NCI-H2107 treated with DMSO at 0.1 percent for 48 hours (cell line): ENCODE results near the gene SHLD1.
"Not testable (repeated sequence)": the region's sequence is repeated elsewhere in the genome, so short reads cannot be mapped to it uniquely, and the experiment has no call there.

Experiments used
- DNase-seq: peaks from one replicate; lab custom pipeline; 2025; ENCODE audit not compliant: unreplicated experiment; lab: John Stamatoyannopoulos, UW

The SHLD1 gene, protein sequence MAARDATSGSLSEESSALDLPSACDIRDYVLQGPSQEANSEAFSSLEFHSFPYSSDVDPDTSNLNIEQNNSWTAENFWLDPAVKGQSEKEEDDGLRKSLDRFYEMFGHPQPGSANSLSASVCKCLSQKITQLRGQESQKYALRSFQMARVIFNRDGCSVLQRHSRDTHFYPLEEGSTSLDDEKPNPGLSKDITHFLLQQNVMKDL

DNA sequence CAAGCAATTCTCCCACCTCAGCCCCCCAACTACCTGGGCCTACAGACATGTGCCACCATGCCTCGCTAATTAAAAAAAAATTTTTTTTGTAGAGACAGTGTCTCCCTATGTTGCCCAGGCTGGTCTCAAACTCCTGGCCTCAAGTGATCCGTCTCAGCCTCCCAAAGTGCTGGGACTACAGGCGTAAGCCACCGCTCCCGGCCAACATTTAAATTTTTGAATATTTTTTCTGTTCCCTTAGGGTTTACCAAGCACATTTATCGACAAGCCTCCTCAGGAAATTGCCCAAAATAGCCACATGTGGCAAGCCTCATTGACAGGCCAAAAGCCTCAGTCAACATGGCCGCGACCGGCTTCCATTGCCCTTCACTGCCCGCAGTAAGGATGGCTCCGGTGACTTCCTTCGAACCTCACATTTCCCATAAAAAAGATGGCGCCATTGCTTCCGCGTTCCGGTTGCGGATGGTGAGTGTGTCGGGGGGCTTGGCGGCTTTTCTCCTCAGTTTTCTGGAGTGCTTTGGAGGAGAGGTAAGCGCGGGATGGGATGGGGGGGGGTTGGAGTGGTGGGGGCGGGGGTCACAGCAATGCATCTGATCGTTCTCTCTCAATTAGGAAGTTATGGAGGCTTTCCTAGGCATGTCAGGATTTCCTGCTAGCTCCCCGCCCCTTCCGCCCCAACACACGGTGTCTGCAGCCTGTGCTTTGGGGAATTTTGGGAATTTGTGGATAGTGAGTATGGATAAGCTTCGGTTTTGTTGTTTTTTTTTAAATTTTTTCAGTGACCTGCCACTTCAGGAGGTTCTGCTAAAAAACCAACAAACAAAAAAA, at the start of gene SHLD1:
TSS of gene SHLD1 (plus strand) at position 450 of the 828 bp plus-strand sequence. CDS start 22,465 bp downstream, outside the sequence.
- DNase-seq: peak; percentile 55

DNA sequence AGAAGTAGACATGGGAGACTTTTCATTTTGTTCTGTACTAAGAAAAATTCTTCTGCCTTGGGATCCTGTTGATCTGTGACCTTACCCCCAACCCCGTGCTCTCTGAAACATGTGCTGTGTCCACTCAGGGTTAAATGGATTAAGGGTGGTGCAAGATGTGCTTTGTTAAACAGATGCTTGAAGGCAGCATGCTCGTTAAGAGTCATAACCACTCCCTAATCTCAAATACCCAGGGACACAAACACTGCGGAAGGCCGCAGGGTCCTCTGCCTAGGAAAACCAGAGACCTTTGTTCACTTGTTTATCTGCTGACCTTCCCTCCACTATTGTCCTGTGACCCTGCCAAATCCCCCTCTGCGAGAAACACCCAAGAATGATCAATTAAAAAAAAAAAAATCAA, 47.9 kb upstream of the SHLD1 start:
- not testable (repeated sequence) for DNase-seq

DNA sequence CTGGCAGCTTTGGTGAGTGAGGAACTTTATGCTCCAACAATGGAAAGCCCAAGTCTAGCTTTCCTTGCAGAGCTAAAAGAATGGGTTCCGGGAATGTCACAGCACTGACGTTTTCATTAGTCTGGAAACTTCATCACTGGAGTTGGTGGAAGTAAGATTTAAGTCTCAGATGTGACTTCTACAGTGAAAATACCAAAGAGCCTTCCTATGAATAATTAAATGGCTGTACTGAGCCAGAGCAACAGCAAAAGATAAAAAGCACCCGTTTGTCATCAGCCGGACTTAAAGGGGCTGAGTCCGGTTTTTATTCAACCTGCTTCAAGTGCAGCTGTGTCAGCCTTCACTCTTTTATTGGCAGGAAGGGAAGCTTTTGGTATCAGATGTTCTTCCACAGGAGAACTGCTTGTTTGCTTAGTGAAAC, 46.5 kb upstream of the SHLD1 start:
- DNase-seq: no peak

DNA sequence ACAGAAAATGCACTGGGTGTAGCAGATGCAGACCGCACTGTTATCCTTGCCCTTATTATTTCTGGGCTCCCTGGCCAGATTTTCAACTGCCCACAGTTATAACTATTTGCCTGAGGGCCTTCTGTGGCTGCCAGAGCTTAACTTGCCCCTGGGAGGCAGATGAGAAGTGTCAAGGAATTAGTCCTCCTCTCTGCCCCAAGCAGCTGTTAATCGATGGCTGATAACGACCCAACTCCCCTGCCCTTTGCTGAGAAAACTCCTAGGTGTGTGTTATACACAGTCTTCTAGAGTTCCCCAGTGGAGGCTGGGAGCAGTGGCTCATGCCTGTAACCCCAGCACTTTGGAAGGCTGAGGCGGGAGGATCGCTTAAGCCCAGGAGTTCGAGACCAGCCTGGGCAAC, 44.4 kb upstream of the SHLD1 start:
- DNase-seq: no peak

DNA sequence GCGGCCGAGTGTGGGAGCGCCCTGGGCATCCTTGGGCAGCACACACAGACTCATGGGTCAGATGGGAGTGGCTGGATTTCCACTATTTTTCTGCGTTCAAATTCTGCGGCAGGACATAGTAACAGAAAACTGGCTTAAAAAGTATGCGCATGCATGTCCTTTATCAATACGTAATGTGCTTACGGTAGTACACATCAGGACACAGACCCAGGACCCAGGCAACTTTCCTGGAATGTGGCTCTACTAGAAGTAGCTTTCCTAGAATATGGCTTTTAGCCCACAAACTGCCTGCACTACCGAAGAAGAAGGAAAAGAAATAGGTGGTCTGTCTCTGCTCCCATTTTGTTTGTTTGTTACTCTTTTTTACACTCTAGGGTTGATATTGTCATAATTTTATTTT, 43.4 kb upstream of the SHLD1 start:
- DNase-seq: no peak

DNA sequence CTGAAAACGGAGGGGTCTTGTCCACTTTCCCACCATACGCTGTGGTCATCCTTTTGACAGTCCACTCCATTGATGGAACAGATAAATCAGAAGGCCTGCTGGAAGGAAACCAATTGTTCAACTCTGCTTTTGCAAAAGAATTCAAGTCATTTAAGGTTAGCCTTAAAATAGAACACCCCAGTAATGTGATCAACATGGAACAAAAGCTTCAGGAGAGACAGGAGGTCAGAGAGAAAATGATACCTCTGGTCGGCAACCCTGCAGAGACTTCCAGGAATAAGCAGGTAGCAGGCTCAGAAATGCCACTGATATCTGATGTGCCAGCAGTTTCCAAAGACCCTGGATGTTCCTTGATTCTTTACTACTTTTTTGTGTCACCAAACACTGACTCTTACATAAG, 39.6 kb upstream of the SHLD1 start:
- DNase-seq: no peak

DNA sequence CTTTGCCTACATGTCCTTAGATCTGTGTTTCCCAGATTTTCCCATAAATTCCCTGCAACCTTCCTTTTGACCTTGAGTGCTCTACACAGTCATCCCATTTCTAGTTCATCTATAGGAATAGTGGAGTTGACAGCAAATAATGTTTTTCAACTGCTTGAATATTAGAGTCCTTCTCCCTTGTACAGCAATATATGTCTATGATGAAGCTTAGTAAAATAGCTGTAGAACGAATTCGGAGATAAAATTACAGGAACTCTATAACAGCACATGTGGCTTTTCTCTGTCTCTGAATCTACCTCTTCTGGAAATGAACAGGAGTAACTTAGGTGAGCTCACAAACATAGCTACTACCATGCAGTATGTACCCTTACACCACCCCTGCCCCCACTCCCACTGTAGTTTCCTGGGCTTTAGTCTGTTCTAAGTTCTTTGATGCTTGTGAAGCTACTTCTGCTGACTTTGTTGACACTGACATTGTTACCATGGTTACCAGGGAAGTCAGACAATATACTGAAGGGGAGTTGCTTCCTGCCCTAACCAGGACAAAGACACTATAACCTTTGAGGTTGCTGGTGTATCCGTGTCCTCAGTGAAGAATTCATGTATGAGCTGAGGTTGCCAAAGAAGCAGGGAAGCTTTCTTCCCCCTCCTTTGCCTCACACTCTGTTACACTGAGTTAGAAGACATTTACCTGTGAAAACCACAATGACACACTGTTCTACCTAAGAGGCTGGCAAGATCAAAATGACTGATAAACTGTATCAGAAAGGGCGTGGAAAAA, 35.8 kb upstream of the SHLD1 start:
- no peak for DNase-seq

DNA sequence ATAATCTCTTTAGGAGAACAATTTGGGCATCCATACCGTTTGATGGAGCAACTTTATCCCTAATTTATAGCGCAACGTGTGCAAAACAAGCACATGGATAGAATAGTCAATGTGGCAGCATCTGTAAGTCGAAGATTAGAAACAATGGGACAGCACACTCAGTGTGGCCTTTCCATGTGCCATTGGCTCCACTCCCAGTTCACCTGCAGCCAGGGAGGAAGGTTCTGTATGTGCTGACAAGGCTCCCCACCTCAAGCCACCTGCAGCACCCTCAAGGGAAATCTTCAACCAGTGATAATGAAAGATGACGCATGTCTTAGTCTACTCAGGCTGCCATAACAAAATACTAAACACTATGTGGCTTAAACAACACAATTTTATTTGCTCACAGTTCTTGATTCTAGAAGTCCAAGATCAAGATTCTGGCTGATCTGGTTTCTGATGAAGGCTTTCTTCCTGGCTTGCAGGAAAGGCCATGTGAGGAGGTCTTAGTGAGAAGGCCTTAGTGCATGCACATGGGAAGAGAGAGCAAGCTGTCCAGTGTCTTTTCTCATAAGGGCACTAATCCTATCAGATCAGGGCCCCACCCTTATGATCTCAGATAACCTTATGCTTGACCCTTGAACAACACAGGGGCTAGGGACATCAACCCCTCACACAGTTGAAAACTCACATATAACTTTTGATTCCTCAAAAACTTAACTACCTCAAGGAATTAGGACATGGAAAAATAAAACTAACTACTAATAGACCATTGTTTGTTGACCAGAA, 34.9 kb upstream of the SHLD1 start:
- DNase-seq: no peak

DNA sequence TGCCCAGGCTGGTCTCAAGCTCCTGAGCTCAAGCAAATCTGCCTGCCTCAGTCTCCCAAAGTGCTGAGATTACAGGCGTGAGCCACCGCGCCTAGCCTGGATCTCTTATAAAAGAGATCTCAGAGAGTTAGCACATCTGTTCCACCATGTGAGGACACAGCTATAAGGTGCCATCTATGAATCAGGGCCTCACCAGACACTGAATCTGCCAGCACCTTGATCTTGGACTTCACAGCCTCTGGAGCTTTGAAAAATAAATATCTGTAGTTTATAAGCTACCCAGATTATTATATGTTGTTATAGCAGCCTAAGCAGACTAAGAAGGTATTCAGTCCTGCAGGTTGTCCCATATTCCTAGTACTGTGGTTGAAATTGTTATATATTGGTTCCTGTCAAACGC, 33.2 kb upstream of the SHLD1 start:
- DNase-seq: no peak

DNA sequence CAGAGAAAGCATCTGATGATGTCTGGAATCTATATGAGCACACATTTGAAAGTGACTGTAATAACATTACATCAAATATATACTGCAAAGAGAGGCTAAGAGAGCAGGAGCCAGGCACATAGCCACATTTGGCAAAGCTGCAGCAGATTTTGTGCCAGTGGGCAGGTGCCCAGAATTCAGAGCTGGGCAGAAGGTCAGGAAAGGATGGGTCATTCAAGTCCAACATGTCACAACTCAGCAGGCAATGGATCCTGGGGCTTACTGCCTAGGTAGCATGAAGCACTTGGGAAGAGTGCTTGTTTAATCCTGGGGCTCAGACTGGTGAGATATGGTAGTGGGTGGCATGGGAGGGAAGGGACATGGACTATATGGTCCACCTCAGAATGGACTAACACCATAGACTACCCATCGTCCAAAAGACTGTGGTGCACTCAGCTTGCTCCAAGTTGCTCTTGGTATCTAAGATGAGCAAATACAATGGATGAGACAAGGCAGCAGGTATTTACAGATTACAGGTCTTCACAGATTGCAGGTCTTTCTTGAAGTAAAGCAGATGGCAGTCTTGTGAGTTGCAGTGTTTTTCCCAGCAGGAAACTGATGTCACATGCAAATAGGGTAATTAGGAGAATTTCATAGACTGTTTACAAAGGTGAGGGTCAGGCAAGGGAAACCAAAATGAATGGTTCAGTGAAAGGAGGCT, 31.2 kb upstream of the SHLD1 start:
- no peak for DNase-seq

DNA sequence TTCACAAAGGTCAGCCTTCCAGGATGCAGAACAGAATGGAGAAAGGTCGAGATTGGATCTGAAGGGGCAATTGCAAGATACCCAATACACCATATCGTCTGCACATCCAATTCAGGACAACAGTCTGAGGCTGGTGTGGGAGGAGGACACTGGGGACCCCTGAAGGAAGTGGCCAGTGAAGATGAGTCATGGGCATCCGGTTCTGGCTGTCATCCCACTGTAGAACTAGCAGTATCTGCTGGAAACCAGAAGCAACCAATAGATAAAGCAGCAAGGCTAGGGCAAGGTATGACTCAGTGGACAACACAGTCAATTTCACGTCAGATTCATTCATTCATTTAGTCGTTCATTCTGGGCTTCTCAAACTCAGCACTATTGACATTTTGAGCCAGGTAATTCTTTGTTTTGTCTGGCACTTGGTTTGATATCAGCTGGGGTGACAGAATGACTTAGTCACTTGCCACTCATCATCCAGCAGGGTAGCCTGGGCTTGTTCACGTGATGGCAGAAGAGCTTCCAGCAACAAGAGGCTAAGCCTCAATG, 30.3 kb upstream of the SHLD1 start:
- DNase-seq: no peak

DNA sequence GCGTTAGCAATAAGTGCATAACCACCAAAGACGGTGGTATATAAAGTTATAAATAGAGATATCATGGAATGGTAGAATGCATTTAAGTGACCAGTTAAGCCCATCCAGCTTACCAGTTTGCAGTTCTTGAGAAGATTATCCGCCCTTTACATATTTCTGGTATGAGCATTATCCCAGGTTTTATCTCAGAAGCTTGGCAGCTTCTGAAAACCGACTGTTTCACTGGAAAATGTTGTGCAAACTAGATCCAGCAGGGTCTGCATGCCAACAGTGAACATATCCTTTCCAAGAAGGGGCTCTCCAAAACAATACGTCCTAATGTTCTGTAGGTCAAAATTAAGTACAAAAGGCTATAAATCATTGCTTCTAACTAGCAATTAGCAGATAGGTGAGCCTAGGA, 29.5 kb upstream of the SHLD1 start:
- DNase-seq: no peak

DNA sequence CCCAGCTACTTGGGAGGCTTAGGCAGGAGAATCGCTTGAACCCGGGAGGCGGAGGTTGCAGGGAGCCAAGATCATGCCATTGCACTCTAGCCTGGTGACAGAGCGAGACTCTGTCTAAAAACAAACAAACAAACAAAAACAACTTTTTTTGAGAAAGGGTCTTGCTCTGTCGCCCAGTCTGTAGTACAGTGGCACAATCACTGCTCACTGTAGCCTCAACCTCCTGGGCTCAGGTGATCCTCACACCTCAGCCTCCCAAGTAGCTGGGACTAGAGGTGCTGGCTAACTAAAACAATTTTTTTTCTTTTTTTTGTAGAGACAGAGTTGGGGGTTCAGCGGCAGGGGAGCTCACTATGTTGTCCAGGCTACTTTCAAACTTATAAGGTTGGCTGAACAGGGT, 28.8 kb upstream of the SHLD1 start:
- not testable (repeated sequence) for DNase-seq

DNA sequence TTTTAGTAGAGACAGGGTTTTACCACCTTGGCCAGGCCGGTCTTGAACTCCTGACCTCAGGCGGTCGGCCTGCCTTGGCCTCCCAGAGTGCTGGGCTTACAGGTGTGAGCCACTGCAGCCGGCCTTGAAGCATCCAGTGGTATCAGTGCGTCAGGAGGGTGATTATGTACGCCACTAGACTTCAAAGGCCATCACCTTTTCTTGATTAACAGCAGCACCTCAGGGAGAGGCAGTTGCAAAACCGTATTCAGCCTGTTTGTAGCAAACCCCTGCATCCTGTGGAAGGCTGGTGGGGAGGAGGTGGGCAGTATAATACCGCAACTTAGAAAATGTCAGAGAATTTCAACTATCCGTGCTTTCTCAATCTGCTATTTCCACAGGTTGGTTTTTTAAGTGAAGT, 27.3 kb upstream of the SHLD1 start:
- DNase-seq: no peak

DNA sequence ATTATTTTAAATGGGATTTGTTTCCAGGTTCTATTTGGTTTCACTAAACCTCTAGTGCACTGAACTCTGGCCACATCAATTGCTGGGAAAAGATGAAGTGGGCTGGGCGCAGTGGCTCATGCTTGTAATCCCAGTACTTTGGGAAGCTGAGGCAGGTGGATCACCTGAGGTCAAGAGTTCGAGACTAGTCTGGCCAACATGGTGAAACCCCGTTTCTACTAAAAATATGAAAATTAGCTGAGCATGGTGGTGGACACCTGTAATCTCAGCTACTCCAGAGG, 25.1 kb upstream of the SHLD1 start:
- not testable (repeated sequence) for DNase-seq

DNA sequence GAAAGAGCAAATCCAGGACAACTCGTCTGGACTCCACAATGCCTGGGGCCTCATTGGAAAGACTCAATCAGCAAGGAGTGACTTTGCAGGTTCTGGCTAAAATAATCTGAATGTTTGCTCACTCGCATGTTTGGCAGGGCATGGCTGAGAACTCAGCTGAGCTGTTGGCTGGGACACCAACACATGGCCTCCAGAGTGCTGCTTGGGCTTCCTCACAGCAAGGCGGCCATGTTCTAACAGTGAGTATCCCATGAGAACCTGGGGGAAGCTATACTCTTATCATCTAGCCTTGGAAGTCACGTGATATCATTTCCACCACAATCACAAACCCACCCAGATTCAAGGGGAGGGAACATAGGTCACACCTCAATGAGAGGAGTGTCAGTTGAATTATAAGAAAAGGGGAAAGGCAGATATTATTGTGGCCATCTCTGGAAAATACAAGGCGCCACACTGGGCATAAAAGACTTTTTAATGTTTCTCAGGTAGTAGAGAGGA, 23.1 kb upstream of the SHLD1 start:
- DNase-seq: no peak

DNA sequence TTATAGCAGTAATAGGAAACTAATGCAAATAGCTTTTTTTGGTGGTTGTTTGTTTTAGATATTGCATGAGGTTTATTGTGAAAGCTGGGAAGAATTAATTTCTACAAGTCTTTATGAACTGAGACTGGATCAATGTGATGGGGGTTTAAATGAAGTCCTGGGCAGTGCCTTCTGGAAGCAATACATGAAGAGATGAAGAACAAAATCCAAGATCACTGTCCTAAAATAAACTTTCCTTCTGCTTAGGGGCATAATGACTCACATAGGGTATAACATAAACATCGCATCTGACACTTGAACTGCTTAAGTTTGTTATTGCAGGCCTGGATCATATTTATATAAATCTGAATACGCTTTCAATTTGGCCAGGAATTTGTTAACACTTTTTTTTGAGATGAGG, 20.9 kb upstream of the SHLD1 start:
- DNase-seq: no peak

DNA sequence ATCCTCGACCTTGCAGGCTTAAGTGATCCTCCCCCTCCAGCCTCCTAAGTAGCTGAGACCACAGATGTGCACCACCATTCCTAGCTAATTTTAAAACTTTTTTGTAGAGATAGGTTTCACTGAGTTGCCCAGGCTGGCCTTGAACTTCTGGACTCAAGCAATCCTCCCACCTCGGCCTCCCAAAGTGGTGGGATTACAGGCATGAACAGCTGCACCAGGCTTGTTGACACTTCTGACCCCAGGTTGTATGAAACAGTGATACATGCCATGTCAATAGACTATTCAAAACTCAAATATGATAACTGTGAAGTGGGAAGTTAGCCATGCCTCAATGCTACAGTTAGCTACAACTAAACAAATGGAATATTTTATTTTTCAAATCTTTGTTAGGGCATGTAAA, 20.1 kb upstream of the SHLD1 start:
- no peak for DNase-seq

DNA sequence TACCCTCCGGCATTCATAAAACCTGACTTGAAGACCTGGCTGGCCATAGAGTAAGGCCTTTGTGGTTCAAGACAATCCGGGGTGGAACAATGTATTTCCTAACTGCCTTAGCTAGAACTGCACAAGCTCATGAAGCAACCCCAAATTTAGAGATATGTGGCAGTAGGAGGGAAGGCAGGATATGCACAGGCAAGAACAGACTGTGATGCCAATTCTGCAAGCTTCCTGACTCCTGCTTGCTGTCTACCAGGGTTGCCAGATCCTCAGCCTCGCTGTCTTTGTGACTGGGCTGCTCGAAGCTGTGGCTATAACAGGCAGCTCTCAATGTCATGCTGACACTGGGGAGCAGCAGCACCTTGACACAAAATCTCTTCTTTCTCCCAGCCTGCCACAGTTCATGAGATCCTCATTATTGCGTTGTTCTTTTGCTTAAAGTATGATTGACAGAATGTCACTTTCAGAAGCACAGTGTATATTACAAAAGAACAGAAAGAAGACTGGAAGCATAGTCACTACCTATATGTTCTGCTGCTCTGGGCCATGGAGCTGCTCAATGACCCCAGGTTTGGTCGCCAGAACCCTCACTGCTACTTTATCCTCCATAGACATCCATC, 18.3 kb upstream of the SHLD1 start:
- DNase-seq: no peak

DNA sequence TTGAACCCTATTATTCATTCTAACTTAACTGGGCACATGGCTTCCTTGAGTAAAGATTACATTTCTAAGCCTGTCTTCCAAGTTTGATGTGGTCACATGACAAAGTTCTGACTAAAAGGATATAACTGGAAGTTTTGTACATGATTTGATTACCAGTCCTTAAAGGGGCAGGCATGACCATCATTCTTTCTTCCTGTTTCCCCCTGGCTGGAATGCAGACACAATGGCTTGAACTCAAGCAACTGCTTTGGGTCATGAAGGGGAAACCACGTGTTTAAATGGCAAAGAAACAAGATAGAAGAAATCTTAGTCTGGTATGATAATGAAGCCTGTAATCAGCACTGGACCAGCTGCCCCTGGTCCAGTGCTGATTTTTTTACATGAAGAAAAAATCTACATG, 15.6 kb upstream of the SHLD1 start:
- DNase-seq: no peak
